ENCODE data around the gene LRGUK. TPM values are rescaled to one million over a fixed set of nuclear protein-coding genes. Genes with fewer than 3 reads are reported as not detected.

LRGUK gene
- total and polyA plus RNA-seq, 12 donors, result 0.14 to 1.9 (median 0.53) TPM

- peaks cover 0 to 12% (median 0%) of the 10 kb centered on the region in 3 donors for H3K9me3 ChIP-seq (replicated peaks in 1 of 3)
- no peaks in the 10 kb centered on the region for H3K36me3 ChIP-seq (replicated peaks in 1 of 2)
- intact Hi-C loops (cut with DNase I), result no loop called here
- peaks cover 0 to 9% of the 10 kb centered on the region in 2 donors for H3K4me1 ChIP-seq (replicated peaks in 1 of 2)
- no peak for DNase-seq
- TF ChIP-seq, protein P1, sequence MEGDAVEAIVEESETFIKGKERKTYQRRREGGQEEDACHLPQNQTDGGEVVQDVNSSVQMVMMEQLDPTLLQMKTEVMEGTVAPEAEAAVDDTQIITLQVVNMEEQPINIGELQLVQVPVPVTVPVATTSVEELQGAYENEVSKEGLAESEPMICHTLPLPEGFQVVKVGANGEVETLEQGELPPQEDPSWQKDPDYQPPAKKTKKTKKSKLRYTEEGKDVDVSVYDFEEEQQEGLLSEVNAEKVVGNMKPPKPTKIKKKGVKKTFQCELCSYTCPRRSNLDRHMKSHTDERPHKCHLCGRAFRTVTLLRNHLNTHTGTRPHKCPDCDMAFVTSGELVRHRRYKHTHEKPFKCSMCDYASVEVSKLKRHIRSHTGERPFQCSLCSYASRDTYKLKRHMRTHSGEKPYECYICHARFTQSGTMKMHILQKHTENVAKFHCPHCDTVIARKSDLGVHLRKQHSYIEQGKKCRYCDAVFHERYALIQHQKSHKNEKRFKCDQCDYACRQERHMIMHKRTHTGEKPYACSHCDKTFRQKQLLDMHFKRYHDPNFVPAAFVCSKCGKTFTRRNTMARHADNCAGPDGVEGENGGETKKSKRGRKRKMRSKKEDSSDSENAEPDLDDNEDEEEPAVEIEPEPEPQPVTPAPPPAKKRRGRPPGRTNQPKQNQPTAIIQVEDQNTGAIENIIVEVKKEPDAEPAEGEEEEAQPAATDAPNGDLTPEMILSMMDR (IDR thresholded peaks at IDR 0.05), result no peak
- no peak for TF ChIP-seq POLR2A (IDR thresholded peaks at IDR 0.05)
- H3K27me3 ChIP-seq, result no peaks in the 10 kb centered on the region
- no peak overlapping the region for H3K4me3 ChIP-seq
- H3K27ac ChIP-seq, result no peak overlapping the region
Observed at GRCh38 chr7:134088199-134088598, 38.9 kb upstream of the LRGUK start.

- no peaks in the 10 kb centered on the region for H3K36me3 ChIP-seq (replicated peaks in 1 of 2)
- peaks cover 0 to under 1% of the 10 kb centered on the region in 2 donors for H3K4me1 ChIP-seq (replicated peaks in 1 of 2)
- peaks cover 0 to 12% (median 0%) of the 10 kb centered on the region in 3 donors for H3K9me3 ChIP-seq (replicated peaks in 1 of 3)
- no peak for DNase-seq
- TF ChIP-seq POLR2A (IDR thresholded peaks at IDR 0.05), result no peak
- TF ChIP-seq, protein P1 (IDR thresholded peaks at IDR 0.05), result no peak
- H3K4me3 ChIP-seq, result no peak overlapping the region
- intact Hi-C loops (cut with DNase I), result no loop called here
- 81 to 83% (median 82%) methylated on average over 4 of the region's 4 CpGs for WGBS, 4 donors
- H3K27me3 ChIP-seq, result no peaks in the 10 kb centered on the region
- H3K27ac ChIP-seq, result no peak overlapping the region
Observed at GRCh38 chr7:134089446-134089845, 37.7 kb upstream of the LRGUK start.

- Histone ChIP-seq H3K36me3 (replicated peaks in 1 of 2) (no peaks in the 10 kb centered on the region), H3K27ac (no peak overlapping the region), H3K9me3 (replicated peaks in 1 of 3) (no peaks in the 10 kb centered on the region), H3K27me3 (no peaks in the 10 kb centered on the region), H3K4me3 (no peak overlapping the region), H3K4me1 (replicated peaks in 1 of 2) (no peaks in the 10 kb centered on the region)
- TF ChIP-seq, protein P1 (IDR thresholded peaks at IDR 0.05), result no peak
- no peak for TF ChIP-seq POLR2A (IDR thresholded peaks at IDR 0.05)
- 85 to 91% (median 87%) methylated on average over 4 of the region's 4 CpGs for WGBS, 4 donors
- intact Hi-C loops (cut with DNase I), result no loop called here
- no peak for DNase-seq
Observed at GRCh38 chr7:134098072-134098471, 29.1 kb upstream of the LRGUK start.

DNA sequence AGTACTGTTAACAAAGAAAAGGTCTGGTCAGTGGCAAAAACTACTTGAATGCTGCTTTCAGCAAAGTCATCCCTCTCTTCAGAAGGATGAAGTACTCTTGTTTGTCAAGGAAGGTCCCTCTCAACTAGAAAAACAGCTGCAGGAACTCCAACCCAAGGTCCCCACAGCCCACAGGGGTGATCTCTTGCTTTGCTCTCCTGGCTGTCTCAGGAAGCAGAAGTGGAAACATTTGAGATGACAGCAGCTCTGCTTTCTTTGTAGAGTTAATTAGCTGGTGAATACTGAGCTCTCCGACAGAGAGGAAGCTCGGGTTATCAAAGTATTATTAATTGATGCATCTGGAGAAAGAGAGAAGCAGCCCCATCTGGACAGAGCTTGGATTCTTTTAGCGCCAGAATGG, 25.4 kb upstream of the LRGUK start:
- intact Hi-C loops (cut with DNase I), result no loop called here
- TF ChIP-seq, protein P1 (IDR thresholded peaks at IDR 0.05), result no peak
- TF ChIP-seq POLR2A (IDR thresholded peaks at IDR 0.05), result no peak
- no peaks in the 10 kb centered on the region for H3K36me3 ChIP-seq (replicated peaks in 1 of 2)
- no peak for DNase-seq
- no peak overlapping the region for H3K4me3 ChIP-seq
- H3K4me1 ChIP-seq (replicated peaks in 1 of 2), result no peaks in the 10 kb centered on the region
- H3K27me3 ChIP-seq, result no peaks in the 10 kb centered on the region
- H3K27ac ChIP-seq, result no peak overlapping the region
- WGBS, 4 donors, result 15 to 37% (median 27%) methylated on average over 3 of the region's 3 CpGs
- no peaks in the 10 kb centered on the region for H3K9me3 ChIP-seq (replicated peaks in 1 of 3)
